WTC11 (cell line): Measurements from ENCODE around the gene NAXD. TPM values are rescaled to one million over a fixed set of nuclear protein-coding genes. Genes with fewer than 3 reads are reported as not detected.
A peak's percentile ranks its signal among the peaks of the same experiment; 100 is the strongest.

Source experiments
- ATAC-seq: fragments of 200-7000 bp; cut with Tn5 transposase; 2 replicates; pipeline ENCODE4 v1.10.0; 2021; ENCODE audit warnings: mild to moderate bottlenecking, moderate library complexity
- CTCF ChIA-PET: fragments of 300-600 bp; sonication (Branson Sonifier 250); formaldehyde crosslinking; loops from one replicate; lab custom pipeline; 2021; ENCODE audit warnings: antibody characterized with exemption; lab: Charles Lee
- POLR2A ChIA-PET: fragments of 350-600 bp; sonication (Branson Sonifier 250); formaldehyde crosslinking; loops from one replicate; lab custom pipeline; 2021; ENCODE audit warnings: antibody characterized with exemption; lab: Charles Lee
- DNase-seq: peaks from one replicate; pipeline ENCODE4 v3.0.0; 2021; ENCODE audit warnings: low spot score
- H3K27ac Mint-ChIP-seq: 2 replicates; pipeline ENCODE4 v1.8.0; 2021; ENCODE audit warnings: mixed read lengths
- H3K27me3 Mint-ChIP-seq: 2 replicates; pipeline ENCODE4 v1.8.0; 2021; ENCODE audit warnings: low read depth, mild to moderate bottlenecking, moderate library complexity, mixed read lengths
- H3K36me3 Mint-ChIP-seq: 2 replicates; pipeline ENCODE4 v1.8.0; 2021; ENCODE audit warnings: mixed read lengths
- H3K4me1 Mint-ChIP-seq: 2 replicates; pipeline ENCODE4 v1.8.0; 2022; ENCODE audit warnings: mixed read lengths
- H3K4me3 Mint-ChIP-seq: 2 replicates; pipeline ENCODE4 v1.8.0; 2021; ENCODE audit warnings: mild to moderate bottlenecking, moderate library complexity, mixed read lengths
- H3K9me3 Mint-ChIP-seq: 2 replicates; pipeline ENCODE4 v1.8.0; 2021; ENCODE audit warnings: mixed read lengths
- CBFB ChIP-seq: sonication (generic); formaldehyde crosslinking; IDR thresholded peaks from 2 replicates; pipeline ENCODE4 v1.8.1; 2022; ENCODE audit warnings: mild to moderate bottlenecking, low read depth, missing genetic modification reagents
- CREB1 ChIP-seq: sonication (generic); formaldehyde crosslinking; IDR thresholded peaks from 2 replicates; pipeline ENCODE4 v1.8.0; 2023; ENCODE audit warnings: mild to moderate bottlenecking, missing genetic modification reagents
- ELF4 ChIP-seq: sonication (generic); formaldehyde crosslinking; IDR thresholded peaks from 2 replicates; pipeline ENCODE4 v1.8.1; 2022; ENCODE audit warnings: low read depth, mild to moderate bottlenecking, moderate library complexity, missing genetic modification reagents
- FOXK1 ChIP-seq: sonication (generic); formaldehyde crosslinking; IDR thresholded peaks from 2 replicates; pipeline ENCODE4 v1.8.0; 2022; ENCODE audit warnings: mild to moderate bottlenecking, moderate library complexity, missing genetic modification reagents
- GABPB1 ChIP-seq: sonication (generic); formaldehyde crosslinking; IDR thresholded peaks from 2 replicates; pipeline ENCODE4 v1.8.1; 2023; ENCODE audit warnings: mild to moderate bottlenecking, missing genetic modification reagents
- GTF2I ChIP-seq: fragments of 250-450 bp; sonication (Bioruptor Pico); conservative IDR thresholded peaks from 2 replicates; pipeline ENCODE4 v1.4.0; 2021; ENCODE audit warnings: mild to moderate bottlenecking
- JUN ChIP-seq: sonication (generic); formaldehyde crosslinking; IDR thresholded peaks from 2 replicates; pipeline ENCODE4 v1.8.0; 2023; ENCODE audit warnings: mild to moderate bottlenecking, missing genetic modification reagents
- KAT7 ChIP-seq: sonication (generic); formaldehyde crosslinking; IDR thresholded peaks from 2 replicates; pipeline ENCODE4 v1.8.1; 2023; ENCODE audit warnings: missing genetic modification reagents, mild to moderate bottlenecking, borderline replicate concordance
- NFATC4 ChIP-seq: fragments of 250-450 bp; sonication (Bioruptor Pico); IDR thresholded peaks from 2 replicates; pipeline ENCODE4 v1.9.0; 2021; ENCODE audit warnings: mild to moderate bottlenecking
- NFYB ChIP-seq: sonication (generic); formaldehyde crosslinking; conservative IDR thresholded peaks from 2 replicates; pipeline ENCODE4 v1.8.0; 2022; ENCODE audit warnings: low read depth, missing genetic modification reagents
- RORB ChIP-seq: fragments of 250-450 bp; sonication (Bioruptor Pico); IDR thresholded peaks from 2 replicates; pipeline ENCODE4 v1.9.0; 2021; ENCODE audit warnings: mild to moderate bottlenecking
- TCF7 ChIP-seq: sonication (generic); formaldehyde crosslinking; IDR thresholded peaks from 2 replicates; pipeline ENCODE4 v1.8.0; 2022; ENCODE audit warnings: mild to moderate bottlenecking, low read depth, missing genetic modification reagents, moderate library complexity
- ZNF138 ChIP-seq: sonication (generic); formaldehyde crosslinking; conservative IDR thresholded peaks from 2 replicates; pipeline ENCODE4 v1.8.1; 2022; ENCODE audit warnings: mild to moderate bottlenecking, moderate library complexity, missing genetic modification reagents
- ZNF219 ChIP-seq: sonication (generic); formaldehyde crosslinking; IDR thresholded peaks from 2 replicates; pipeline ENCODE4 v1.8.0; 2023; ENCODE audit warnings: missing genetic modification reagents, mild to moderate bottlenecking, borderline replicate concordance
- ZNF263 ChIP-seq: sonication (generic); formaldehyde crosslinking; IDR thresholded peaks from 2 replicates; pipeline ENCODE4 v1.8.1; 2022; ENCODE audit warnings: low read depth, mild to moderate bottlenecking, moderate library complexity, missing genetic modification reagents
- ZNF396 ChIP-seq: fragments of 250-450 bp; sonication (Bioruptor Pico); IDR thresholded peaks from 2 replicates; pipeline ENCODE4 v1.8.0; 2021; ENCODE audit warnings: mild to moderate bottlenecking, moderate library complexity, borderline replicate concordance
- total RNA-seq: library from RNA; stranded (reverse); gene quantifications from 3 replicates; pipeline ENCODE4 v1.2.3, GENCODE V29; 2021
- TF ChIP-seq, protein P1 (sequence below): fragments of 250-450 bp; sonication (Bioruptor Pico); IDR thresholded peaks from 2 replicates; pipeline ENCODE4 v2.1.2; 2022; ENCODE audit warnings: mild to moderate bottlenecking, moderate library complexity
- TF ChIP-seq, protein P2 (sequence below): sonication (generic); formaldehyde crosslinking; IDR thresholded peaks from 2 replicates; pipeline ENCODE4 v1.8.0; 2022; ENCODE audit warnings: mild to moderate bottlenecking, missing genetic modification reagents
- TF ChIP-seq, protein P3 (sequence below): sonication (generic); formaldehyde crosslinking; IDR thresholded peaks from 2 replicates; pipeline ENCODE4 v1.8.0; 2023; ENCODE audit warnings: missing genetic modification reagents
- TF ChIP-seq, protein P4 (sequence below): sonication (generic); formaldehyde crosslinking; IDR thresholded peaks from 2 replicates; pipeline ENCODE4 v1.8.1; 2023; ENCODE audit warnings: mild to moderate bottlenecking, missing genetic modification reagents, borderline replicate concordance
- TF ChIP-seq, protein P5 (sequence below): sonication (generic); formaldehyde crosslinking; IDR thresholded peaks from 2 replicates; pipeline ENCODE4 v1.8.1; 2022; ENCODE audit warnings: mild to moderate bottlenecking, moderate library complexity, missing genetic modification reagents
- TF ChIP-seq, protein P6 (sequence below): sonication (generic); formaldehyde crosslinking; IDR thresholded peaks from 2 replicates; pipeline ENCODE4 v1.8.1; 2022; ENCODE audit warnings: low read depth, mild to moderate bottlenecking, moderate library complexity, missing genetic modification reagents, borderline replicate concordance
- TF ChIP-seq, protein P7 (sequence below): fragments of 250-450 bp; sonication (Bioruptor Pico); IDR thresholded peaks from 2 replicates; pipeline ENCODE4 v1.9.0; 2021; ENCODE audit warnings: mild to moderate bottlenecking
- TF ChIP-seq, protein P8 (sequence below): sonication (generic); formaldehyde crosslinking; IDR thresholded peaks from 2 replicates; pipeline ENCODE4 v1.8.0; 2022; ENCODE audit warnings: mild to moderate bottlenecking, missing genetic modification reagents

NAXD gene
- total RNA-seq, 1 experiment from 2014 or later, result 29.3 TPM

DNA sequence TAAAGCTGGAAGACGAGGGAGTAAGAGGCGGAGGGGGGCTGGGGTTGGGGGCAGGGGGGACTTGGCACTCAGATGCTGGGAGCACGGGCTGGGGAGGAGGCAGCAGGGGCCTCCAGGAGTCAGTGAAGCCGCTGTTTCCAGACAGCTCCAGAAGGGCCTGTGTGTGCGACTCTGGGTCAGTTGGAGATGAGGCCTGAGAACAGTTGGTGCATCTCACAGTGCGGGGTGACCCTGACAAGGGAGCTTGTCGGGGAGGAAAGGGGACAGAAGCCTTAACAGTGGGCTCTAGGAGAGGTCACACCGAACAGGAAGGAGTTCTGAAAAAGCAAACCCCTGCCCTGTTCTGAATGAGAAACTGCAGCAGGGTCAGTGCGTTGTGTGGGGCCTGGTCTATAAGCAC, 11.2 kb downstream of the NAXD start:
- CTCF ChIA-PET, result interaction anchor here (1.0 kb wide), 1 partner anchor 18 kb away, joined by 3 read pairs; no protein-coding TSS in a partner anchor
- Mint-ChIP-seq H3K4me1 (peaks cover 8% of the 10 kb centered on the region), H3K9me3 (no peaks in the 10 kb centered on the region), H3K27me3 (no peaks in the 10 kb centered on the region), H3K27ac (peak overlapping the region; percentile 25; the same call in 1 of the 2 replicates), H3K4me3 (no peak overlapping the region), H3K36me3 (peaks cover 28% of the 10 kb centered on the region)
- no peak for ATAC-seq
- no peak for TF ChIP-seq CREB1 (CRISPR knock-in tag)
- TF ChIP-seq TCF7, result no peak
- TF ChIP-seq ZNF396 (CRISPR knock-in tag), result no peak
- TF ChIP-seq GTF2I (CRISPR knock-in tag), result no peak
- TF ChIP-seq, protein P1, sequence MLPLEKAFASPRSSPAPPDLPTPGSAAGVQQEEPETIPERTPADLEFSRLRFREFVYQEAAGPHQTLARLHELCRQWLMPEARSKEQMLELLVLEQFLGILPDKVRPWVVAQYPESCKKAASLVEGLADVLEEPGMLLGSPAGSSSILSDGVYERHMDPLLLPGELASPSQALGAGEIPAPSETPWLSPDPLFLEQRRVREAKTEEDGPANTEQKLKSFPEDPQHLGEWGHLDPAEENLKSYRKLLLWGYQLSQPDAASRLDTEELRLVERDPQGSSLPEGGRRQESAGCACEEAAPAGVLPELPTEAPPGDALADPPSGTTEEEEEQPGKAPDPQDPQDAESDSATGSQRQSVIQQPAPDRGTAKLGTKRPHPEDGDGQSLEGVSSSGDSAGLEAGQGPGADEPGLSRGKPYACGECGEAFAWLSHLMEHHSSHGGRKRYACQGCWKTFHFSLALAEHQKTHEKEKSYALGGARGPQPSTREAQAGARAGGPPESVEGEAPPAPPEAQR (CRISPR knock-in tag), result no peak
- no peak for TF ChIP-seq ZNF219 (CRISPR knock-in tag)
- TF ChIP-seq, protein P2, sequence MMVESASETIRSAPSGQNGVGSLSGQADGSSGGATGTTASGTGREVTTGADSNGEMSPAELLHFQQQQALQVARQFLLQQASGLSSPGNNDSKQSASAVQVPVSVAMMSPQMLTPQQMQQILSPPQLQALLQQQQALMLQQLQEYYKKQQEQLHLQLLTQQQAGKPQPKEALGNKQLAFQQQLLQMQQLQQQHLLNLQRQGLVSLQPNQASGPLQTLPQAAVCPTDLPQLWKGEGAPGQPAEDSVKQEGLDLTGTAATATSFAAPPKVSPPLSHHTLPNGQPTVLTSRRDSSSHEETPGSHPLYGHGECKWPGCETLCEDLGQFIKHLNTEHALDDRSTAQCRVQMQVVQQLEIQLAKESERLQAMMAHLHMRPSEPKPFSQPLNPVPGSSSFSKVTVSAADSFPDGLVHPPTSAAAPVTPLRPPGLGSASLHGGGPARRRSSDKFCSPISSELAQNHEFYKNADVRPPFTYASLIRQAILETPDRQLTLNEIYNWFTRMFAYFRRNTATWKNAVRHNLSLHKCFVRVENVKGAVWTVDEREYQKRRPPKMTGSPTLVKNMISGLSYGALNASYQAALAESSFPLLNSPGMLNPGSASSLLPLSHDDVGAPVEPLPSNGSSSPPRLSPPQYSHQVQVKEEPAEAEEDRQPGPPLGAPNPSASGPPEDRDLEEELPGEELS (CRISPR knock-in tag), result no peak
- TF ChIP-seq, protein P3, sequence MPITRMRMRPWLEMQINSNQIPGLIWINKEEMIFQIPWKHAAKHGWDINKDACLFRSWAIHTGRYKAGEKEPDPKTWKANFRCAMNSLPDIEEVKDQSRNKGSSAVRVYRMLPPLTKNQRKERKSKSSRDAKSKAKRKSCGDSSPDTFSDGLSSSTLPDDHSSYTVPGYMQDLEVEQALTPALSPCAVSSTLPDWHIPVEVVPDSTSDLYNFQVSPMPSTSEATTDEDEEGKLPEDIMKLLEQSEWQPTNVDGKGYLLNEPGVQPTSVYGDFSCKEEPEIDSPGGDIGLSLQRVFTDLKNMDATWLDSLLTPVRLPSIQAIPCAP (CRISPR knock-in tag), result no peak
- TF ChIP-seq, protein P4, sequence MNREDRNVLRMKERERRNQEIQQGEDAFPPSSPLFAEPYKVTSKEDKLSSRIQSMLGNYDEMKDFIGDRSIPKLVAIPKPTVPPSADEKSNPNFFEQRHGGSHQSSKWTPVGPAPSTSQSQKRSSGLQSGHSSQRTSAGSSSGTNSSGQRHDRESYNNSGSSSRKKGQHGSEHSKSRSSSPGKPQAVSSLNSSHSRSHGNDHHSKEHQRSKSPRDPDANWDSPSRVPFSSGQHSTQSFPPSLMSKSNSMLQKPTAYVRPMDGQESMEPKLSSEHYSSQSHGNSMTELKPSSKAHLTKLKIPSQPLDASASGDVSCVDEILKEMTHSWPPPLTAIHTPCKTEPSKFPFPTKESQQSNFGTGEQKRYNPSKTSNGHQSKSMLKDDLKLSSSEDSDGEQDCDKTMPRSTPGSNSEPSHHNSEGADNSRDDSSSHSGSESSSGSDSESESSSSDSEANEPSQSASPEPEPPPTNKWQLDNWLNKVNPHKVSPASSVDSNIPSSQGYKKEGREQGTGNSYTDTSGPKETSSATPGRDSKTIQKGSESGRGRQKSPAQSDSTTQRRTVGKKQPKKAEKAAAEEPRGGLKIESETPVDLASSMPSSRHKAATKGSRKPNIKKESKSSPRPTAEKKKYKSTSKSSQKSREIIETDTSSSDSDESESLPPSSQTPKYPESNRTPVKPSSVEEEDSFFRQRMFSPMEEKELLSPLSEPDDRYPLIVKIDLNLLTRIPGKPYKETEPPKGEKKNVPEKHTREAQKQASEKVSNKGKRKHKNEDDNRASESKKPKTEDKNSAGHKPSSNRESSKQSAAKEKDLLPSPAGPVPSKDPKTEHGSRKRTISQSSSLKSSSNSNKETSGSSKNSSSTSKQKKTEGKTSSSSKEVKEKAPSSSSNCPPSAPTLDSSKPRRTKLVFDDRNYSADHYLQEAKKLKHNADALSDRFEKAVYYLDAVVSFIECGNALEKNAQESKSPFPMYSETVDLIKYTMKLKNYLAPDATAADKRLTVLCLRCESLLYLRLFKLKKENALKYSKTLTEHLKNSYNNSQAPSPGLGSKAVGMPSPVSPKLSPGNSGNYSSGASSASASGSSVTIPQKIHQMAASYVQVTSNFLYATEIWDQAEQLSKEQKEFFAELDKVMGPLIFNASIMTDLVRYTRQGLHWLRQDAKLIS, result no peak
- no peak for TF ChIP-seq JUN (CRISPR knock-in tag)
- TF ChIP-seq GABPB1 (CRISPR knock-in tag), result no peak
- TF ChIP-seq, protein P5, sequence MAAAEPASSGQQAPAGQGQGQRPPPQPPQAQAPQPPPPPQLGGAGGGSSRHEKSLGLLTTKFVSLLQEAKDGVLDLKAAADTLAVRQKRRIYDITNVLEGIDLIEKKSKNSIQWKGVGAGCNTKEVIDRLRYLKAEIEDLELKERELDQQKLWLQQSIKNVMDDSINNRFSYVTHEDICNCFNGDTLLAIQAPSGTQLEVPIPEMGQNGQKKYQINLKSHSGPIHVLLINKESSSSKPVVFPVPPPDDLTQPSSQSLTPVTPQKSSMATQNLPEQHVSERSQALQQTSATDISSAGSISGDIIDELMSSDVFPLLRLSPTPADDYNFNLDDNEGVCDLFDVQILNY (CRISPR knock-in tag), result no peak
- TF ChIP-seq NFATC4, result no peak
- no peak for TF ChIP-seq FOXK1 (CRISPR knock-in tag)
- no peak for TF ChIP-seq NFYB
- DNase-seq, result no peak
- POLR2A ChIA-PET, result no interaction called here

DNA sequence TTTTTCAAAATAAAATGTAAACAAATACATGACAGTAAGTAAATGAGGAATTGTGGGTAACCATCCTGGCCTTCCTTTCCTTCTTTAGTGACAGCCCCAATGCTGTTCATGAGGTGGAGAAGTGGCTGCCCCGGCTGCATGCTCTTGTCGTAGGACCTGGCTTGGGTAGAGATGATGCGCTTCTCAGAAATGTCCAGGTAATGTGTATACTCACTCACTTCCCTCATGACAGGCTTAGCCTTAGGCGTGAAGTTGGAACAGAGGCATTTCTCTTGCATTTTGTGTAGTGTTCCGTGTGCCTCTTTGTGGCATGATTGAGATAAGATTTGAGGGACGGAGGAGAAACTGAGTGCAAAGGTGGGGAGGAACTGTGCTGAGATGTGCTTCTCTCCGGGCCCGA, 12.0 kb downstream of the NAXD start:
- ChIA-PET CTCF (no interaction called here), POLR2A (no interaction called here)
- no peak for ATAC-seq
- peaks cover 35% of the 10 kb centered on the region for H3K36me3 Mint-ChIP-seq
- peaks cover 6% of the 10 kb centered on the region for H3K9me3 Mint-ChIP-seq
- H3K27ac Mint-ChIP-seq, result no peak overlapping the region
- H3K4me1 Mint-ChIP-seq, result peaks cover 8% of the 10 kb centered on the region
- no peak overlapping the region for H3K4me3 Mint-ChIP-seq
- DNase-seq, result no peak
- no peaks in the 10 kb centered on the region for H3K27me3 Mint-ChIP-seq
- TF ChIP-seq ELF4 (CRISPR knock-in tag) (no peak), CBFB (CRISPR knock-in tag) (no peak), ZNF138 (CRISPR knock-in tag) (no peak), KAT7 (CRISPR knock-in tag) (no peak), ZNF263 (CRISPR knock-in tag) (no peak), RORB (no peak)
- TF ChIP-seq, protein P6, sequence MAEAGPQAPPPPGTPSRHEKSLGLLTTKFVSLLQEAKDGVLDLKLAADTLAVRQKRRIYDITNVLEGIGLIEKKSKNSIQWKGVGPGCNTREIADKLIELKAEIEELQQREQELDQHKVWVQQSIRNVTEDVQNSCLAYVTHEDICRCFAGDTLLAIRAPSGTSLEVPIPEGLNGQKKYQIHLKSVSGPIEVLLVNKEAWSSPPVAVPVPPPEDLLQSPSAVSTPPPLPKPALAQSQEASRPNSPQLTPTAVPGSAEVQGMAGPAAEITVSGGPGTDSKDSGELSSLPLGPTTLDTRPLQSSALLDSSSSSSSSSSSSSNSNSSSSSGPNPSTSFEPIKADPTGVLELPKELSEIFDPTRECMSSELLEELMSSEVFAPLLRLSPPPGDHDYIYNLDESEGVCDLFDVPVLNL, result no peak
- TF ChIP-seq, protein P7, sequence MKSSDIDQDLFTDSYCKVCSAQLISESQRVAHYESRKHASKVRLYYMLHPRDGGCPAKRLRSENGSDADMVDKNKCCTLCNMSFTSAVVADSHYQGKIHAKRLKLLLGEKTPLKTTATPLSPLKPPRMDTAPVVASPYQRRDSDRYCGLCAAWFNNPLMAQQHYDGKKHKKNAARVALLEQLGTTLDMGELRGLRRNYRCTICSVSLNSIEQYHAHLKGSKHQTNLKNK (CRISPR knock-in tag), result no peak
- TF ChIP-seq, protein P8, sequence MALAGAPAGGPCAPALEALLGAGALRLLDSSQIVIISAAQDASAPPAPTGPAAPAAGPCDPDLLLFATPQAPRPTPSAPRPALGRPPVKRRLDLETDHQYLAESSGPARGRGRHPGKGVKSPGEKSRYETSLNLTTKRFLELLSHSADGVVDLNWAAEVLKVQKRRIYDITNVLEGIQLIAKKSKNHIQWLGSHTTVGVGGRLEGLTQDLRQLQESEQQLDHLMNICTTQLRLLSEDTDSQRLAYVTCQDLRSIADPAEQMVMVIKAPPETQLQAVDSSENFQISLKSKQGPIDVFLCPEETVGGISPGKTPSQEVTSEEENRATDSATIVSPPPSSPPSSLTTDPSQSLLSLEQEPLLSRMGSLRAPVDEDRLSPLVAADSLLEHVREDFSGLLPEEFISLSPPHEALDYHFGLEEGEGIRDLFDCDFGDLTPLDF, result no peak
